Activated CD4-positive, alpha-beta T cell treated with anti-CD3 and anti-CD28 coated beads for 1 hour (primary cell): ENCODE results near the gene PTGES2.
"Not testable (repeated sequence)": the region's sequence is repeated elsewhere in the genome, so short reads cannot be mapped to it uniquely, and the experiment has no call there.

Experiments used
- DNase-seq: peaks from one replicate; pipeline ENCODE4 v3.0.0-alpha.2; 2020

The PTGES2 gene

DNA sequence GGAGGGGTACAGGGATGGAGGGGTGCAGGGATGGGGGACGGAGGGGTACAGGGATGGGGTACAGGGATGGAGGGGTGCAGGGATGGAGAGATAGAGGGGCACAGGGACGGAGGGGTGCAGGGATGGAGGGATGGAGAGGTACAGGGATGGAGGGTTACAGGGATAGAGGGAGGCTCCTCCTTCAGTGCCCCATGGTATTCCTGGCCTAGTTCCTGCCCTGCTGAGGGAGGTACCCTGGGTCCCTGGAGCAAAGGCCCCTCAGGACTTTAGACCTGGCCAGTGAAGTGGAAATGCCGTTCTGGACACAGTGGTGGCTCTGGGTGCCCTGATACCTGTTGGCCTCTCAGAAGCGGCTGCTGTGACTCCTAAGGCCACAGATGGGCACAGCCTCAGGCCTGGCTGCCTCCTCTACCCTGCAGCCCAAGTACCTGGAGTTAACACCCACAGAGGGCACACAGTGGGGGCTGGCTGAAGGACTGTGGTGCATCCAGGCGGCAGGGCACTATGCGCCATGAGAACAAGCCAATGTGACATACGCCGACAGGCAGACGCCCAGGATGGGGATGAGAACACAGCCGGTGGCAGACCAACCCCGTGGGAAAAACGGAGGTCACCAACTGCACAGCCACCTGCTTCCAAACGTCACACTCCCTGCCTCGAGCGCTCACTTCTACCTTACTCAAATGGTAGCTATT lies 8.4 kb downstream of the PTGES2 start:
- DNase-seq, result no peak

DNA sequence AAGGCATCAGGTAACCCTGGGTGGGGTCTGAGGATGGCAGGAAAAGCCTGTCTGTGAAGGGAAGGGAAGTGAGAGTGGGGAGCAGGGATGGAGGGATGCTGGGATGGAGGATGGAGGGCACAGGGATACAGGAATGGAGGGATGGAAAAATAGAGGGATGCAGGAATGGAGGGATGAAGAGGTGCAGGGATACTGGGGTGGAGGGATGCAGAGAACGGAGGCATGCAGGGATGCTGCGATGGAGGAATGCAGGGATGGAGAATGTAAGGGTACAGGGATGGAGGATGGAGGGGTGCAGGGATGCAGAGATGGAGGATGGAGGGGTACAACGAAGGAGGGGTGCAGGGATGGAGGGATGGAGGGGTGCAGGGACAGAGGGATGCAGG lies 9.1 kb downstream of the PTGES2 start:
- DNase-seq, result no peak

DNA sequence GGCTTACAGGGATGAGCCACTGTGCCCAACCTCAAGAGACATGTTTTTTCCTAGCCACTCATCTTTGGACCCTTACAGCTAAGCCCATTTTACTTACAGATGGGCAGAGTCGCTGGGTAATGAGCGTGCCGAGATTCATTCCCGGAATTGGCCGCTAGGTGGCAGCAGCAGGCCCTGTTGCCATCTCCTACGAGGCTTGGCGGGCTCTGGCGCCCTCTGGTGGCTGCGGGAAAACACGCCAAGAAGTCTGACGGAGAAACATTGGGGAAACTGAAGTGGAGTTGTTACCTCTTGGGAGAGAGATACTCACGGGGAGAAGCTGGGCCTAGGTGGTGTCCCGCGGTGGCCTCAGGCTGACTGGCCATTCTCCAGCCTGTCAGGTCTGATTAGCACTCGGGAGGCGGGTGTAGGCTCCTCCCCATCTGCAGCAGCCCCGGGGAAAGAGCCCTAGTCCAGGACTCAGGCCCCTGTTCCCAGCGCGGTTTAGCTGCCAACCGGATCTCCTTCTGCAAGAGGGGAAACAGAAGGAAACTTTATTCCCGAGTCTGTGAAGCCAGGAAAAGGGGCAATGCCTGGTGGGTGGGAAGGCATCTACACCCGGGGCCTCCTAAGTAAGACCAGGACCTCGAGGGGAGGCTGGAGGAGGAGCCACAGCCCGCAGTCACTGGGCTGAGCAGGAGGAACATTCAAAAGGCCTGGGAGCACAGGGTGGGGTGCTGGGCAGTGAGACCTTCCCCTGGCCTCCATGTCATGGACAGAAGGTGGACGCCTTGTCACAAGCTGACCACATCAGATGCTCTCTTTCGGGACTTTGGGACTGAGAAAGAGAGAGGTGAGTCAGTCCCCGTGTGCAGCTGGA lies 9.7 kb downstream of the PTGES2 start:
- DNase-seq, result peak; percentile 94

DNA sequence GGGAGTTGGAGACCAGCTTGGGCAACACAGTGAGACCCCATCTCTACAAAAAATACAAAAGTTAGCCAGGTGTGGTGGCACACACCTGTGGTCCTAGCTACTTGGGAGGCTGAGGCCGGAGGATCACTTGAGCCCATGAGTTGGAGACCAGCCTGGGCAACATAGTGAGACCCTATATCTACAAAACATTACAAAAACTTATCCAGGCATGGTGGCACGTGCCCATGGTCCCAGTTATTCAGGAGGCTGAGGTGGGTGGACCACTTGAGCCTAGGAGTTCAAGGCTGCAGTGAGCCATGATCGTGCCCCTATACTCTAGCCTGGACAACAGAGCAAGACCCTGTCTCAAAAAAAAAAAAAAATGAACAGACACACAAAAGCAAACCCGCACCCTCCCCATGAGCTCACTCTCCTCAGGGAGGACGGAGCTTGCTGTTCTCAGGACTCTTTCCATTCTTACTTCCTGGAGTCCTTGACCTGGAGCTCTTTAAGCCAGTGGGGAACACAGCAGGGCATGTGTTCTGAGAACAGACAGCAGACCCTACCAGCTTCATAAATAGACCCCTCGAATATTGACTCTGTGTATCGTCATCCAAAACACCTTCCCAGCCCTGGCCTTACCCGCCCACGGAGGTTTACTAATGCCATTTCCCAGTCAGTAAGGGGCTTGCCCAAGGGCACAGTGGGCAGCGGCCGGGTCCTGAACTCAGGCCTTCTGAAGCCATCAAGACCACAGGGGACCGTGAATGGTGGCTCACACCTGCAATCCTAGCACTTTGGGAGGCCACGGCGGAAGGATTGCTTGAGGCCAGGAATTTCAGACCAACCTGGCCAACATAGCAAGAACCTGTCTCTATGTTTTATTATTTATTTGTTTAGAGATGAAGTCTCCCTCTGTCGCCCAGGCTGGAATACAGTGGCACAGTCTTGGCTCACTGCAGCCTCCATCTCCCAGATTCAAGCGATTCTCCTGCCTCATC lies 11.1 kb downstream of the PTGES2 start:
- no peak for DNase-seq

DNA sequence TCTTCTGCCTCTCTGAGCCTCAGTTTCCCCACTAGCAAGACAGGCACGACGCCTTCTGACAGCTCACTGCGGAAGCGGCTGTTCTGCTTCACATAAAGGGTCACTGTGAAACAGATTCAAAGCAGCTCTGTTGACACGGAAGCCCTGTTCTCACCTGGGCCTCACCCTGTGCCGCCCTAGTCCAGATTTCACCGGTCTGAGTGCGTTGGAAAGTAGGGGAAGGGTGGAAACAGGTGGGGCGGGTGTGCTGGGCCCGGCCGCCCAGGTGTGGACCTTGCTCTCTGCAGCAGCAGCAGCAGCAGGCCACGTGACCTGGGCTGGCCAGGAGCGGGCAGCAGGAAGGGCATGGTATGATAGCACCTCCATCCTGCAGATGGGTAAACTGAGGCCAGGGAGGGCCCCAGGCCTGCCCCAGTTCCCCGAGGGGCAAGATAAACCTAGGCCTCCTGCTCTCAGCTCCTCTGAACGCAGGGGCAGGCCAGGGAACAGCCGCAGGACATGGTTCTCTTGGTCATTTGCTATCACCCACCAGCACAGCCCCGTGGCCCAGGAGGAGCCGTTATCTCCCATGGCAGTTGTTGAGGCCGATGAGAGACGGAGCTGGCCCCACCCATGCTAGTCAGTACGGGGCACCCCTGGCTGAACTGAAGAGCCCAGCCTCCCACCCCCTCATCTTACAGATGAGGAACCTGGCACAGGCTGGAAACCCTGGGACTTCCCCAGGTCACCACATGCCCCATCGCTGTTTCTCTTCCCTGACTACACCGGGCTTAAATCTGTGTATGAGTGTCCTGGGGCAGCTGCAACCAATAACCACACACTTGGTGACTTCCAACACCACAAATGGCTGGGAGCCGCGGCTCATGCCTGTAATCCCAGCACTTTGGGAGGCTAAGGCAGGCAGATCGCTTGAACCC lies 12.1 kb downstream of the PTGES2 start:
- no peak for DNase-seq

DNA sequence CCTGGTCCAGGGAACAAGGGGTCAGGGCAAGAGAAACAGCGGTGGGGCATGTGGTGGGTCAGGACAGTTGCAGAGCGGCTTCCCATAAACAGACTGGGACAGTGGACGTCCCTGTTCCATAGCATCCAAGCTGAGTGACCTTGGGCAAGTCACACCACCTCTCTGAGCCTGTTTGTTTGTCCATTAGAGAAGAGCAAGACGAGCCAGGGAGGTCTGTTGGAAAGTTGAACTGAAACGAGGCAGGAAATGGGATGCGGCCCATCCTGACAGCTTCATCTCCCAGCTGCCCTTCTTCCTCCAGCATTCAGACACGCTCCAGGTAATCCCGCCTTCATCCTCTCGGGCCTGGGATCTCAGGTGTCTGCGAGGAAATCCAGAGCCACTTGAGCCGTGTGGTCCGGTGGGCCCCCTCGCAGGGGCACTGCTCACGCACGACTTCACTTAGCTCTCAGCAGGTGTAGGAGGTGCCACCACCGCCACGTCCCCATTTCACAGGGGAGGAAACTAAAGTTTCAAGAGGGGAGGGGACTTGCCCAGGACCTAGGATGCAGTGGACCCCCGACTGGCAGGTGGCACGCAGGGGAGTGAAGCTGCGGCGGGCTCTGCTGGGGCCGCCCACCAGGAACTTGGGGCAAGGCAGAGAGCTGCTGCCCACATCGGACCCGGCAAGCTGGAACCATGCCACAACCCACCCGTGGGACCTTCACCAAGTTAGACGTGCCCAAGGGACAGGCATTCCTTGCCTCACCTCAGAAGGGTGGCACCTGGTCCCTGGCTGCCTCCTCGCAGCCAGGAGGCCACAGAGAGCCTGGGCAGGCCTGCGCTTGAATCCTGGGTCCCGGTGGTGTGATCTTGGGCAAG lies 13.0 kb downstream of the PTGES2 start:
- no peak for DNase-seq

DNA sequence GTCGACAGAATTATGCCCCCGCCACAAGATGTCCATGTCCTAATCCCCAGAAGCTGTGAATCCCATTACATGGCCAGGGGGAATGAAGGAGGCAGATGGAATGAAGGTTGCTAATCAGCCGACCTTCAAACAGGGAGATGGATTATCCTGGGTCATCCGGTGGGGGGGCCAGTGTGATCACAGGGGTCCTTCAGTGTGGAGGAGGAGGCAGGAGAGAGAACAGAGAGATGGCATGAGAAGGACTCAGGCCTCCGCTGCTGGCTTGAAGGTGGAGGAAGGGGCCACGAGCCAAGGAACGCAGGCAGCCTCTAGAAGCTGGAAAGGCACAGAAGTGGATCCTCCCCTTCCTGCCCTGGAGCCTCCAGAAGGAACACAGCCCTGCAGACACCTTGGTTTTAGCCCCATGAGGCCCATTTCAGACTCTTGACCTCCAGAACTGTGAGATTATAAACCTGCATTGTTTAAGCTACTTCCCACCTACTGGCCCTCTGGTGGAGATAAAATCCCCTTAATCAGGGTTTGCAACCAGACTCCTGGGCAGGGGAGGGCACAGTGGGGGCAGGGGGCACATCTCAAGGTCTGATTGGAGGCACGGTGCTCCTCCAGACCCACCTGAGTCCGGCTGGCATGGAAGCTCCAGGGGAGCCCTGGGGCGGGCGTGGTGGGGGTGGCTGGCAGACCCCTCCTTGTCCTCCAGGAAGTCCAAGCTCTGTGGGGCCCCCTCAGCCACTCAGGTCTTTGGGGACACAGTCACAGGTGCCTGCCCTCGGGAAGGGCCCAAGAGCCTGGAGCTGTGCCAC lies 13.8 kb downstream of the PTGES2 start:
- no peak for DNase-seq

DNA sequence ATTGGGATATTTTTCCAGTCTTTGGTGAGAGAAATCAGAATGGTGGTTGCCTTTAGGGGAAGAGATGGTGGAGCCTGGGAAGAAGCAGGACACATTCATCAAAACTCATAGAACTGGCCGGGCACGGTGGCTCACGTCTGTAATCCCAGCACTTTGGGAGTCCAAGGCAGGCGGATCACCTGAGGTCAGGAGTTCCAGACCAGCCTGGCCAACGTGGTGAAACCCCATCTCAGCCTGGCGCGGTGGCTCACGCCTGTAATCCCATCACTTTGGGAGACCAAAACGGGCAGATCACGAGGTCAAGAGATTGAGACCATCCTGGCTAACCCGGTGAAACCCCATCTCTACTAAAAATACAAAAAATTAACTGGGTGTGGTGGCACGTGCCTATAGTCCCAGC lies 15.8 kb downstream of the PTGES2 start:
- not testable (repeated sequence) for DNase-seq

DNA sequence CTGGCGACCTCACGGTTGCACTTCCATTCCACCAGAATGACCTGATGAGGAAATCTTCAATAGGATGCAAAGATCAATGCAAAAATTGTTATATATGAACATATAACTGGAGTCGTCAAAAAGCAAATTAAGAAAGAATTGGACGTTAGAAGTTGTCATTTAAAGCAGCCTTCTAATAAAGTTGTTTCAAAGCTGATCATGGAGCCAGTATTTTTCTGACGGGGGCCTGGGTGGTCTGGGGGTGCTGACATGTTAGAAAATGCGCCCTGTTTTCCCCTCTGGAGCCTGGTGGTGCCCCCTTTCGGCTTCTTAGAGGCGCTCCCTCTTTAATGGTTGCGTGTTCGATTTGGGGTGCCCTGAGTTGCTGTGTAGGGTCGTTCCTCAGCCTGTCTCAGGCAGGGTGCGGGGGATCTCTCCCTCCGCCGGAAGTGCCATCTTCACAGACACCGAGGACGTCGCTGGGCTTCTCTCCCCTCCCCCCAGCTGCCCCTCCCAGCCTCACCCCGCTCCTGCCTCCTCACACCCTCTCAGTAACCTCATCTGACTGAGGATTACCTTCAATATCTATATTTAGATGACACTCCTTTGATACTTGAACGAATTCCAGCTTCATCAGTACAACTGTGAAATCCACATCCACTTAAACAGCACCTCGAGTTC lies 18.3 kb downstream of the PTGES2 start:
- DNase-seq, result no peak

DNA sequence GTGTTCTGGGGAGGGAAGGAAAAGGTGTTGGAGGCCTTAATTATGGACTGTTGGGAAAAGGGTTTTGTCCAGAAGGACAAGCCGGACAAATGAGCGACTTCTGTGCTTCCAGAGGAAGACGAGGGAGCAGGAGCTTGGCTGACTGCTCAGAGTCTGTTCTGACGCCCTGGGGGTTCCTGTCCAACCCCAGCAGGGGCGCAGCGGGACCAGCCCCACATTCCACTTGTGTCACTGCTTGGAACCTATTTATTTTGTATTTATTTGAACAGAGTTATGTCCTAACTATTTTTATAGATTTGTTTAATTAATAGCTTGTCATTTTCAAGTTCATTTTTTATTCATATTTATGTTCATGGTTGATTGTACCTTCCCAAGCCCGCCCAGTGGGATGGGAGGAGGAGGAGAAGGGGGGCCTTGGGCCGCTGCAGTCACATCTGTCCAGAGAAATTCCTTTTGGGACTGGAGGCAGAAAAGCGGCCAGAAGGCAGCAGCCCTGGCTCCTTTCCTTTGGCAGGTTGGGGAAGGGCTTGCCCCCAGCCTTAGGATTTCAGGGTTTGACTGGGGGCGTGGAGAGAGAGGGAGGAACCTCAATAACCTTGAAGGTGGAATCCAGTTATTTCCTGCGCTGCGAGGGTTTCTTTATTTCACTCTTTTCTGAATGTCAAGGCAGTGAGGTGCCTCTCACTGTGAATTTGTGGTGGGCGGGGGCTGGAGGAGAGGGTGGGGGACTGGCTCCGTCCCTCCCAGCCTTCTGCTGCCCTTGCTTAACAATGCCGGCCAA lies 19.1 kb downstream of the PTGES2 start:
- no peak for DNase-seq

DNA sequence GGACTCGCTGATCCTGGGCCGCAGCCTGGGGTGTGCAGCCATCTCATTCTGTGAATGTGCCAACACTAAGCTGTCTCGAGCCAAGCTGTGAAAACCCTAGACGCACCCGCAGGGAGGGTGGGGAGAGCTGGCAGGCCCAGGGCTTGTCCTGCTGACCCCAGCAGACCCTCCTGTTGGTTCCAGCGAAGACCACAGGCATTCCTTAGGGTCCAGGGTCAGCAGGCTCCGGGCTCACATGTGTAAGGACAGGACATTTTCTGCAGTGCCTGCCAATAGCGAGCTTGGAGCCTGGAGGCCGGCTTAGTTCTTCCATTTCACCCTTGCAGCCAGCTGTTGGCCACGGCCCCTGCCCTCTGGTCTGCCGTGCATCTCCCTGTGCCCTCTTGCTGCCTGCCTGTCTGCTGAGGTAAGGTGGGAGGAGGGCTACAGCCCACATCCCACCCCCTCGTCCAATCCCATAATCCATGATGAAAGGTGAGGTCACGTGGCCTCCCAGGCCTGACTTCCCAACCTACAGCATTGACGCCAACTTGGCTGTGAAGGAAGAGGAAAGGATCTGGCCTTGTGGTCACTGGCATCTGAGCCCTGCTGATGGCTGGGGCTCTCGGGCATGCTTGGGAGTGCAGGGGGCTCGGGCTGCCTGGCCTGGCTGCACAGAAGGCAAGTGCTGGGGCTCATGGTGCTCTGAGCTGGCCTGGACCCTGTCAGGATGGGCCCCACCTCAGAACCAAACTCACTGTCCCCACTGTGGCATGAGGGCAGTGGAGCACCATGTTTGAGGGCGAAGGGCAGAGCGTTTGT lies 19.9 kb downstream of the PTGES2 start:
- no peak for DNase-seq

DNA sequence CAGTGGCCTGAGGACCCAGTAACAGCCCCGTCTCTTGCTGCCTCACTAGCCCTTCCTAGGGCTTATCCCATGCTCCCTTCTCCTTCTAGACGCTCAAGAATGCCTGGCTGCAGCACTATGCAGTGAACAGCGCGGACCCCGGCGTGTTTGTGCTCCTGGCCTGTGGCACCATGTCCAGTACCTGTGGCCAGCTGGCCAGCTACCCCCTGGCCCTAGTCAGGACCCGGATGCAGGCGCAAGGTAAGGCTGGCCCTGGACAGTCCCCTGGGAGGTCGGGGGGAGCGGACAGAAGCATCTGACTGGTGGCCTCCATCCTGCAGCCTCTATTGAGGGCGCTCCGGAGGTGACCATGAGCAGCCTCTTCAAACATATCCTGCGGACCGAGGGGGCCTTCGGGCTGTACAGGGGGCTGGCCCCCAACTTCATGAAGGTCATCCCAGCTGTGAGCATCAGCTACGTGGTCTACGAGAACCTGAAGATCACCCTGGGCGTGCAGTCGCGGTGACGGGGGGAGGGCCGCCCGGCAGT lies 20.5 kb downstream of the PTGES2 start:
- no peak for DNase-seq

DNA sequence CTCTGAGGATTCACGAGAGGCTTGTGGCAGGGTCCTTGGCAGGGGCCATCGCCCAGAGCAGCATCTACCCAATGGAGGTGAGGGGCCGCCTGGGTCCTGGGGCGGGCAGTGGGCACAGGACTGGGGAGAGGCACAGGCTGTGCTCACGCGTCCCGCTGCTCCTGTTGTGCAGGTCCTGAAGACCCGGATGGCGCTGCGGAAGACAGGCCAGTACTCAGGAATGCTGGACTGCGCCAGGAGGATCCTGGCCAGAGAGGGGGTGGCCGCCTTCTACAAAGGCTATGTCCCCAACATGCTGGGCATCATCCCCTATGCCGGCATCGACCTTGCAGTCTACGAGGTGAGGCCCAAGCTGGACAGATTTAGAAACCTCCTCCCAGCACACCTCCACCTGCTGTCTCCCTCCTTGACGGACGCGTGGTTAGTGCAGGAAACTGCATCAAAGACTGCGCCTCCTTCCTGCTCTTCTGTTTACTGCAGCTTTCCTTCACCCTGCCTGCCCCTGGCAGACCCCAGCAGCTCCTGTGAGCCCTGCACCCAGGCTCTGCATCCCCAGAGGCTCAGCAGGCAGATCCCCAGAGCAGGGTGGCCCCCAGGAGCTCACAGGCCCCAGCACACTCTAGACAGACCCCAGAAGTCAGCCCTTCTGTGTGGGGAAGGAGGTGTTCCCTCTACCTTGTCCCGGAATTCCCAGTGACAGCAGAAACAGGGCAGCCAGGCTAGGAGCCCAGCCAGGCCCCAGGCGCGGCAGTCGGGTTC lies 21.2 kb downstream of the PTGES2 start:
- no peak for DNase-seq

DNA sequence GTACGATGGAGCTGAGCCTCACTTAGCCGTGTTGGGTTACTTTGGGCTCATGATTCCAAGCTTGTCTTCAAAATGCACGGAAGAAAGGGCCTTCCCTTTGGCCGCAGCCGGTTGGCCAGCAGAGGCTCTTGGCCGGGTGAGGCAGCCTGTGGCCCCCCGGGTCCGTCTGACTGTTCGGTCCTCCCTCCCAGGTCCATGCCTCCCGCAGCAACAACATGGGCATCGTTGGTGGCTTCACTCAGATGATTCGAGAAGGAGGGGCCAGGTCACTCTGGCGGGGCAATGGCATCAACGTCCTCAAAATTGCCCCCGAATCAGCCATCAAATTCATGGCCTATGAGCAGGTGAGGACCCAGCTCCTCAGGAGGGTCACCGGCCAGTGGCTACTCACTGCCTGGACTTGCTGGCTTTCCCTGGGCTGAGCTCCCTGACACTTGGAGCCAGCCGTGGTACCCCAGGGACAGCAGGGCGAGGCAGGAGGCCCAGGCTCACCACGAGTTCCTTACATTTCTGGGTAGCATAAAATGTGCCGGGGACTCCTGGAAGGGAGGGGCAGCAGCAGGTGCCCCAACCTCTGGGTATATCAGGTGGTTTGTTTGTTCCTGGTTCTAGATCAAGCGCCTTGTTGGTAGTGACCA lies 21.9 kb downstream of the PTGES2 start:
- DNase-seq, result no peak

DNA sequence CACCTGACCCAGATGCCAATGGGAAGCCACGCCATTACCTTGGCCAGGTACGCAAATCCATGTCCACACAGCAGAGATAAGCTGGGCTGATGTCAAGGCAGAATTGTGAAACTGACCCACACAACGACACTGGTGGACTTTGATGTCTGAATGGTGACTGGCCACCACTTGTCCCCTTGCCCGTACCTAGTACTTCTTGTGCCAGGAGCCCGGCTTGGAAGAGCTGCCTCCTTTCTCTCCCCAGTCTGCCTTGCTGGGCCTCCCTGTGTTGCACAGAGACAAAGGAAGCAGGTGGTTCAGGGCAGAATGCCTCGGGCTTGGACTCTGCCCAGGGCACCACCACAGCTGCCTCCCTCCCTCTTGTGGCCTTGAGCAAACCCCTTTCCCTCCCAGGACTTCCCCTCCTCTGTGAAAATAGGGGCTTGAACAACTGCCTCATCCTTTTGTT lies 23.3 kb downstream of the PTGES2 start:
- DNase-seq, result no peak

DNA sequence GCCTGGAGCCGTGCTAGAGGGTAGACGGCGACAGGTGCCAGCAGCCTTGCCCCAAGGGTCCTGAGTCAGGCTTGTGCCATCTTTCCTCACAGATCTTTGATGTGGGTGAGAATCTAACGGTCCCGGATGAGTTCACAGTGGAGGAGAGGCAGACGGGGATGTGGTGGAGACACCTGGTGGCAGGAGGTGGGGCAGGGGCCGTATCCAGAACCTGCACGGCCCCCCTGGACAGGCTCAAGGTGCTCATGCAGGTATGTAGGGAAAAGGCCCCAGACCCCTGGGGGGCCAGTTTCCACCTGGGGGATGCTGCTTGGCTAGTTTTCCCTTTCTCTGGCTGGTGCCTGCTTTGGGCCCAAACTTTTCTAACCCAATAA lies 24.0 kb downstream of the PTGES2 start:
- DNase-seq, result peak; percentile 33
